Stimulated activated CD8-positive, alpha-beta memory T cell treated with anti-CD3 and anti-CD28 coated beads, Interleukin-7, amount 100 ng/mL, for 4 hours (primary cell): ENCODE measurements around the gene ZSCAN12.
"Not testable (repeated sequence)": the region's sequence is repeated elsewhere in the genome, so short reads cannot be mapped to it uniquely, and the experiment has no call there.

Experiments
- DNase-seq, 2 donors: peaks; one replicate each; pipeline ENCODE4 v3.0.0-alpha.2; 2020; ENCODE audit warnings: low read depth in 2 of 2

The ZSCAN12 gene

GRCh38 chr6:28393912-28394662 is 5.5 kb downstream of the ZSCAN12 start:
- no peak for DNase-seq

DNA sequence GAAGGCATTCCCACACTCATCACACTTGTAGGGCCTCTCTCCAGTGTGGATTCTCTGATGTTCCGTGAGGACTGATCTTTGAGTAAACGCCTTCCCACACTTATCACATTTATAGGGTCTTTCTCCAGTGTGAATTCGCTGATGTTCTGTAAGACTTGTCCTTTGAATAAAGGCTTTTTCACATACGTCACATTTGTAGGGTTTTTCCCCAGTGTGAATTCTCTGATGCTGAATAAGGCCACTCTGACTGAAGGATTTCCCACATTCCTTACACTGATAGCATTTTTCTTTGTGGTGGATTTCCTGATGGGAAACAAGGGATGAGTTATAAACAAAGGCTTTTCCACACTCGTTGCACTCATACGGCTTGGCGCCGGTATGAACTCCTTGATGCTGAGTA is 8.9 kb downstream of the ZSCAN12 start:
- DNase-seq: no peak

DNA sequence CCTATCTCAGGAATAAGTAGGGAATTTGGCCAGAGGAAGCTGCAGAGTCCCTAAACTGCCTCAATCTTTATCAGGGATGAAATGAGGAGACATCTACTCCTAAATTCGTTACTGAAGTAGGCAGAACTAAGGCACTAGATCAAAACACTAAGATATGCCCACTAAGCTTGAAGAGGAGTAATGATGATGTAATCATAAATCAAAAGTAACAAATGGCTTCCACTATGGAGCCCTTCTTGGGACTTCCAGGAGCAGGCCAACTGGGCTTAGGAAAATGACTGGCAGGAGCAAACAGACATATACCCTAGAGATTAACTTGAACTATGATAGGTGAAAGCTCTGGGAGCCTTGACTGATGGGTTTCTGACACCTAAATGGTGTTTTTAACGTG is 15.4 kb downstream of the ZSCAN12 start:
- DNase-seq: no peak

GRCh38 chr6:28383235-28384142 is 16.1 kb downstream of the ZSCAN12 start:
- DNase-seq: peak in 1 of 2 donors; percentile 25

- no peak for DNase-seq
Measured at GRCh38 chr6:28380381-28380780, 19.2 kb downstream of the ZSCAN12 start.

- no peak for DNase-seq
Measured at GRCh38 chr6:28378644-28379043, 20.9 kb downstream of the ZSCAN12 start.

DNA sequence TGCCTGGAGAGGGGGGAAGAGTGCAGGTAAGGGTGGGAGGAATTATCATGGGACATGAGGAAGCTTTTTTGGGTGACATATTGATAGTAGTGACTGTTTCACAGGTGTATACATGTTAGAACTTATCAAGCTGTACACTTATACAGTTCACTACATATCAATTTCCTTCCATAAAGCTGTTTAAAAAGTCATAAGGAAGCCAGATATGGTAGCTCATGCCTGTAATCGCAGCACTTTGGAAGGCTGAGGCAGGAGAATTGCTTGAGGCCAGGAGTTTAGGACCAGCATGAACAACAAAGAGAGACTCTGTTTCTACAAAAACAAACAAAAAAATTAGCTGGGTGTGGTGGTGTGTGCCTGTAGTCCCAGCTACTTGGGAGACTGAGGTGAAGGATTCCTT is 21.7 kb downstream of the ZSCAN12 start:
- DNase-seq: no peak

DNA sequence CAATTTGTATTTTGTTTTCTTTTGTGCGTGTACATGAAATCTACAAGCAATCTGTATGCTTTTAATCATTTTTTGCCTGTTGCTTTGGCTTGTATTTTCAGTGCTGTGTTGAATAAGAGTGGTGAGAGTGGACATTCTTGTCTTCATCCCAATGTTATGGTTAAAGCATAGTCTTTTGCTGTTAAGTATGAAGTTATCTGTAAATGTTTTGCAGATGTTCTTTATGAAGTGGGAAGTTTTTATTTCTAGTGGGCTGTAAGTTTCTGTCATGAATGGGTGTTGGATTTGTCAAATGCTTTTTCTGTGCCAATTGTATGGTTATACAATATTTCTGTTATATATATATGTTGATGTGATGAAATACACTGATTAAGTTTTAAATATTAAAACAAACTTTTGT is 25.6 kb downstream of the ZSCAN12 start:
- DNase-seq: no peak

DNA sequence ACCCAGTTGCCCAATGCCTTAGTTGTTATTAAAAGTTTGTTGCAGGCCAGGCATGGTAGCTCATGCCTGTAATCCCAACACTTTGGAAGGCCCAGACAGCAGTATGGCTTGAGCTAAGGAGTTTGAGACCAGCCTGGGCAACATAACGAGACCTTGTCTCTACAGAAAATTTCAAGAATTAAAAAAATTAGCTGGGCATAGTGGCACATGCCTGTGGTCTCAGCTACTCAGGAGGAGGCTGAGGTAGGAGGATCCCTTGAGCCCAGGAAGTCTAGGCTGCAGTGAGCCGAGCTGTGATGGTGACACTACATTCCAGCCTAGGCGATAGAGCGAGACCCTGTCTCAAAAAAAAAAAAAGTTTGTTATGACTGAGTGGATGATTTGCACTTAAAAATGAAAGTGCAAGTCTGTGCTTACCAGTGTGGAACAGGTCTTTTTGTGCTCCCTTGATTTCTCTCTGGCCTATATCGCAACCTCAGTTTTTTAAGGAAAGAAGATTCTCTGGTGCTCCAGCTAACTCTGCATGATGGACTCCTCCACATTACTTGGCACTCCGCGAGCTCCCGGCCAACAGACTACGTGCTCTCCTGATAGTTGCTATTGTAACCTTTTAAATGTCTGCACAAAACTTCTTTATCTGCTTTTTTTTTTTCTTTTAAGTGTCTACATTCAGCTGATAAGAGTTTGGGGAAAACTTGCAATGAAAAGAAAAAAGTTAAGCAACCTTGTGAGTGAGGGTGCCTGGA is 27.7 kb downstream of the ZSCAN12 start:
- DNase-seq: no peak

- DNase-seq: no peak
Measured at GRCh38 chr6:28371280-28371679, 28.3 kb downstream of the ZSCAN12 start.

DNA sequence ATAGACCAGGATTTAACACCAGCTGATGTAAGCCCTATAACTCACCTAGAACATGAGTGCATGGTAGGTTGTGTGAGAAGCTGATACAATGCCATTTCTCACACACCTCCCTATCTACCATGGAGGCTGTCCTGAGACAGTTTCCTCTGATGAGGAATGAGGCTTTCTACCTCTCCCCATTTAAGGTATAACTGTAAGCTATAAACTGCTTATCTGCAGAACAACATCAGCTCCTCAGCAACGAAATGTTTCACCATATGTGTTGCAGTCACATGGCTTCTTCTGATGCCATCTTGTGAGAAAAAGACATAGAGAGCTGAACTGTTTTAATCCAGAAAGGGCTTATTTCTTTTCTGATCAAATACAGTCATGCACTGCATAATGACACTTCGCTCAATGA is 29.1 kb downstream of the ZSCAN12 start:
- no peak for DNase-seq

GRCh38 chr6:28369463-28369862 is 30.1 kb downstream of the ZSCAN12 start:
- DNase-seq: no peak

- no peak for DNase-seq
Measured at GRCh38 chr6:28368522-28368921, 31.0 kb downstream of the ZSCAN12 start.

DNA sequence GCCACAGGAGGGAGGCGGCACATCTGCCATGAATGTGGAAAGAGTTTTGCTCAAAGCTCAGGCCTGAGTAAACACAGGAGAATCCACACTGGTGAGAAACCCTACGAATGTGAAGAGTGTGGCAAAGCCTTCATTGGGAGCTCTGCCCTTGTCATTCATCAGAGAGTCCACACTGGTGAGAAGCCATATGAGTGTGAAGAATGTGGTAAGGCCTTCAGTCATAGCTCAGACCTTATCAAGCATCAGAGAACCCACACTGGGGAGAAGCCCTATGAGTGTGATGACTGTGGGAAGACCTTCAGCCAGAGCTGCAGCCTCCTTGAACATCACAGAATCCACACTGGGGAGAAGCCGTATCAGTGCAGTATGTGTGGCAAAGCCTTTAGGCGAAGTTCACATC is 34.0 kb downstream of the ZSCAN12 start:
- DNase-seq: not testable (repeated sequence)

GRCh38 chr6:28360961-28361360 is 38.6 kb downstream of the ZSCAN12 start:
- no peak for DNase-seq

GRCh38 chr6:28359562-28359961 is 40.0 kb downstream of the ZSCAN12 start:
- not testable (repeated sequence) for DNase-seq

- no peak for DNase-seq
Measured at GRCh38 chr6:28357036-28357435, 42.5 kb downstream of the ZSCAN12 start.

DNA sequence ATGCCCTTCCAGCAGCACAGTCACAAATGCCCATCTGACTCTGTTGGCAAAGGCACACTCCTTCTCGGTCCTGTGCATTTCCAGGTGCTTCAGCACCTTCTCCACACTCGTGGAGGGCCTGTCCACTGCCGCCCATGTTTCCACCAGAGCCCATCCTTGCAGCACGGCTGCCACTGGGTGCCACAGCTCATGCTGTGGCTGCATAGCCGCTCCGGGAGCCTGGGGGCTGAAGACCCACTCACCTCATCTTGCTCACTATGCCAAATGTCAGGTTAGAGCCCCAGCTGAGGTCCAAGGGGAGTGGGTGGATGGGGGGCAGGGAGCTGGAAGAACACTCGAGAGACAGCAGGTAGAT is 42.9 kb downstream of the ZSCAN12 start:
- DNase-seq: no peak

DNA sequence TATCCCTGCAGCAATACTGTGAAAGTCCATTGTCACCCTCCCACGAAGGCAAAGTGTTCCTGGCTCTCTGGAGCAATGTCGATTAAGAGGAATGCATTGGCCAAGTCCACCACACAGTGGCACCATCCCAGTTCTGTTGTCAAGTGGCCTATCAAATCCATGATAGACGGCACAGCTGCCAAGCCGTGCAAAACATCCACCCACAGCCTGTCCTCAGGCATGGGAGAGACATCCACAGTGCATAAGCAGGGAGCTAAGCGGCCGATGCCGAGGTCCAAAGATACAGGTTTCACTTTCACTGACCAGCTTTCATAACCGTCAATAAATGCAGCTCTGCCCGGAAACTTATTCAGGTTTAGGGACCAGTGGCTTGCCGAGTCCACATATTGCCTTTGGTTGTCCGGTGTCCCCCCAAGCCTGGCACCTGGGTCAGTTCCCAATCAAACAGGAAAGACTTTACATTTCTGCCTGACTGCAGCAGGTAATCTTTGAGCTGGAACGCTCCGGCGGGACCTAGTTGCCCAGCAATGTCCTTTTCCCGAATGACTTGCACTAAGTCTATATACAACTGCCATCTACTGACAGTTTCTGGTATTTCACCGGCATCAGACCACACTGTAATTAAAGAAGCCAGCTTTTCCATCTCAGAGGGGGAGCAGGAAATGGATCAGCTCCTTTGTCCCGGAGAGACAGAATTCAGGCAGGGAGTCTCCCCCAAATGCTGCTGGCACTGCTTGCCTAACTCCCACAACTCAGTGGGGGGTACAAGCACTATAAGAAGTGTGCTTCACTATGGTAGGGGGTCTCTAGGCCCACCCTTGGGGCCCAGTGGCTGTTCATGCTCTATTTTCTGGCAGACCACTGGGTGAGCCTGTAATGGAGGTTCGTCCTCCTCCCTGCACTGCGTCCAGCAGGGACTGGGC is 43.5 kb downstream of the ZSCAN12 start:
- DNase-seq: peak; percentile 33 to 40

DNA sequence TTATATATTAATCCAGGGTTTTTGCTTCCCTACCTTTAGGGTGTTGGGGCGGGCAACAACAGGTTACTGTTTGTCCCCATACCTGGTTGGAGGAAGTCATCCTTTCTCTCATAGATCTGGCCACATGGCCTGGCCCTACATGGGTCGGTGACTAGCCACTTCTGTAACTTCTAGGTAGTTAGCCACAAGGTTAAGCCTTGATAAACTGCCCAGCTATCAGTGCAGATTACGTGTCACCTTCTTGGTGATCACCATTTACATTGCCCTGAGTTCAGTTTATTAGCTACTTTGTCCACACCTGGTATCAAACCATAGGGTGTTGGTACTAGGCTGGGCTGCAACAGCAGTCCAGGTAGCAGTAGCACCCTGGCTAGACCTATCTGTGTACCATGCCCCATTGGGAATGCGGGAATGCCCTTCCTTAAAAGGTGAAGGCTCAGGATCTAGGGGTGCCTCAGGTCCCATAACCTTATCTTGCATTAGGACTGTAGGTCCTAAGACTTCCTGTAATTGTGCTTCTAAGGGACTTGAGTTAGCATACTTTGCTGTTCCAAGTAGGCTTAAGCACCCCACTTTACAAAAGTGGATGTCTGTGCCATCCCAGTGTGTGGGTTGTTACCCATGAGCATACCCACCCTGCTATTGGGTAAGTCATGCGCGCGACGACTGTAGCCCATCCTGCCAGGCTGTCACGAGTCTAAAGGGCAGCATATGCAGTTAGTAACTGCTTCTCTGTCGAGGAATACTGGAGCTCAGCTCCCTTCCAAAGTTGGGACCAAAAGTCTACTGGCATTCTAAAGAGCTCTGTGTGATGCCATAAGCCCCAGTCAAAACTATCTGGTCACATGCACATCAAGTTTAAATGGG is 44.6 kb downstream of the ZSCAN12 start:
- no peak for DNase-seq
